ENCODE data around the gene SPATC1L.

Gene SPATC1L

GRCh38 chr21:46127239-46128105 lies 56.8 kb downstream of the SPATC1L start (continued):
- no peak for TF ChIP-seq TSHZ2 (CRISPR knock-in tag; IDR thresholded peaks at IDR 0.05)
- TF ChIP-seq RARB (CRISPR knock-in tag; IDR thresholded peaks at IDR 0.05), result no peak
- no peak for TF ChIP-seq ARNTL (CRISPR knock-in tag; IDR thresholded peaks at IDR 0.05; ENCODE audit: borderline replicate concordance, low read depth)
- no peak for TF ChIP-seq TOX (CRISPR knock-in tag; IDR thresholded peaks at IDR 0.05; ENCODE audit: borderline replicate concordance)
- no peak for TF ChIP-seq ESRRG (CRISPR knock-in tag; IDR thresholded peaks at IDR 0.05)
- no peak for TF ChIP-seq CSRNP3 (CRISPR knock-in tag; IDR thresholded peaks at IDR 0.05)
- no peak for TF ChIP-seq OSR1 (CRISPR knock-in tag; IDR thresholded peaks at IDR 0.05)
- TF ChIP-seq SNAI2 (CRISPR knock-in tag; IDR thresholded peaks at IDR 0.05), result no peak
- TF ChIP-seq ZNF565 (CRISPR knock-in tag; conservative IDR thresholded peaks at IDR 0.05; ENCODE audit: low read depth), result no peak
- no peak for TF ChIP-seq CSDC2 (CRISPR knock-in tag; IDR thresholded peaks at IDR 0.05)

- TF ChIP-seq TSHZ2 (CRISPR knock-in tag; IDR thresholded peaks at IDR 0.05) (no peak), ZNF8 (CRISPR knock-in tag; IDR thresholded peaks at IDR 0.05) (no peak), ZC3H10 (CRISPR knock-in tag; IDR thresholded peaks at IDR 0.05) (no peak), CSDC2 (CRISPR knock-in tag; IDR thresholded peaks at IDR 0.05) (no peak), TCF4 (CRISPR knock-in tag; IDR thresholded peaks at IDR 0.05; ENCODE audit: borderline replicate concordance) (no peak), ESRRG (CRISPR knock-in tag; IDR thresholded peaks at IDR 0.05) (no peak), ZNF70 (CRISPR knock-in tag; IDR thresholded peaks at IDR 0.05) (no peak), ARNTL (CRISPR knock-in tag; IDR thresholded peaks at IDR 0.05; ENCODE audit: borderline replicate concordance, low read depth) (no peak), SNAI2 (CRISPR knock-in tag; IDR thresholded peaks at IDR 0.05) (no peak), ZFP30 (CRISPR knock-in tag; IDR thresholded peaks at IDR 0.05) (no peak)
- ATAC-seq, result no peak
Measured at GRCh38 chr21:46126309-46127238, 57.7 kb downstream of the SPATC1L start.

- no peak for ATAC-seq
- TF ChIP-seq ZNF8 (CRISPR knock-in tag; IDR thresholded peaks at IDR 0.05), result no peak
- TF ChIP-seq ISL1 (CRISPR knock-in tag; IDR thresholded peaks at IDR 0.05), result no peak
- TF ChIP-seq ZNF70 (CRISPR knock-in tag; IDR thresholded peaks at IDR 0.05), result no peak
- no peak for TF ChIP-seq OSR1 (CRISPR knock-in tag; IDR thresholded peaks at IDR 0.05)
- TF ChIP-seq PPARA (CRISPR knock-in tag; IDR thresholded peaks at IDR 0.05; ENCODE audit: borderline replicate concordance), result no peak
- no peak for TF ChIP-seq TOX (CRISPR knock-in tag; IDR thresholded peaks at IDR 0.05; ENCODE audit: borderline replicate concordance)
- no peak for TF ChIP-seq ZFP3 (CRISPR knock-in tag; IDR thresholded peaks at IDR 0.05)
- no peak for TF ChIP-seq CSDC2 (CRISPR knock-in tag; IDR thresholded peaks at IDR 0.05)
- no peak for TF ChIP-seq SNAI2 (CRISPR knock-in tag; IDR thresholded peaks at IDR 0.05)
- no peak for TF ChIP-seq ZNF565 (CRISPR knock-in tag; conservative IDR thresholded peaks at IDR 0.05; ENCODE audit: low read depth)
- no peak for TF ChIP-seq RARB (CRISPR knock-in tag; IDR thresholded peaks at IDR 0.05)
- TF ChIP-seq BACH2 (CRISPR knock-in tag; IDR thresholded peaks at IDR 0.05; ENCODE audit: borderline replicate concordance), result no peak
- no peak for TF ChIP-seq ZC3H10 (CRISPR knock-in tag; IDR thresholded peaks at IDR 0.05)
Measured at GRCh38 chr21:46125846-46126301, 58.4 kb downstream of the SPATC1L start.
